Lower leg skin (tissue), 3 donors: Measurements from ENCODE around the gene RNPS1.

Experiments
- POLR2A ChIP-seq, 2 donors: fragments of 450-650 bp; IDR thresholded peaks; one replicate each; pipeline ENCODE4 v1.6.1; 2016 to 2017; ENCODE audit warnings: antibody characterized with exemption in 2 of 2, mild to moderate bottlenecking in 1 of 2, moderate library complexity in 1 of 2
- TF ChIP-seq, protein P1 (sequence below), 3 donors: fragments of 450-650 bp; IDR thresholded peaks; one replicate each; pipeline ENCODE4 v1.5.1; 2016; ENCODE audit warnings: antibody characterized with exemption in 3 of 3, mild to moderate bottlenecking in 3 of 3, moderate library complexity in 2 of 3

DNA sequence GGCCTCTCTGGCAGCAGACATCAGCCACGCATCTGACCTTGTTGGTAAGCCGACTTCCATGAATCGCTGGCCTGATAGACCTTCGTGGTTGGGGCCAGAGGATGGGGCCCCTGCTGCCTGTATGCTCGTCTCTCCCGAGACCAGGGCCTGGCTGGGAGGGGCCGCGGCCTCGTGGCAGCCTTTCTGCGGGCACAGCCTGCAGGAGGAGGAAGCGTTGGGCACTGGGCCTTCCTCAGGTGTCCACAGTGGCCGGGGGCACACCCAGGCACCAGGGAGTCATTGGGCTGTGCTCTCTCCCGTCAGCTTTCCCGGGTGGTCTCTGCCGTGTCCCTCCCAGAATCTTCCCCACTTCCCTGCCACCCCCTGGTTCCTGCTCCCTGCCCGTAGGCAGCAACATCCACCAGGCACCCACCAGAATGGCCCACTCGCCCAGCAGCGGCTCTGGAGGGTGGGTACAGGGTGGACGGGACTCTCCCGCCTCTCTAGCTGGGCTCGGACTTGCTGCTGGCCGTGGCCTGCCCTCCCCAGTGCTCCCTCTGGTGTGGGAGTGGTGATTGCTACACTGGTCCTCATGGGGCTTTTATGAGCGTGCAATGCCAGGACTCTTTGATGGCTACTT, 38.2 kb downstream of the RNPS1 start:
- TF ChIP-seq, protein P1, sequence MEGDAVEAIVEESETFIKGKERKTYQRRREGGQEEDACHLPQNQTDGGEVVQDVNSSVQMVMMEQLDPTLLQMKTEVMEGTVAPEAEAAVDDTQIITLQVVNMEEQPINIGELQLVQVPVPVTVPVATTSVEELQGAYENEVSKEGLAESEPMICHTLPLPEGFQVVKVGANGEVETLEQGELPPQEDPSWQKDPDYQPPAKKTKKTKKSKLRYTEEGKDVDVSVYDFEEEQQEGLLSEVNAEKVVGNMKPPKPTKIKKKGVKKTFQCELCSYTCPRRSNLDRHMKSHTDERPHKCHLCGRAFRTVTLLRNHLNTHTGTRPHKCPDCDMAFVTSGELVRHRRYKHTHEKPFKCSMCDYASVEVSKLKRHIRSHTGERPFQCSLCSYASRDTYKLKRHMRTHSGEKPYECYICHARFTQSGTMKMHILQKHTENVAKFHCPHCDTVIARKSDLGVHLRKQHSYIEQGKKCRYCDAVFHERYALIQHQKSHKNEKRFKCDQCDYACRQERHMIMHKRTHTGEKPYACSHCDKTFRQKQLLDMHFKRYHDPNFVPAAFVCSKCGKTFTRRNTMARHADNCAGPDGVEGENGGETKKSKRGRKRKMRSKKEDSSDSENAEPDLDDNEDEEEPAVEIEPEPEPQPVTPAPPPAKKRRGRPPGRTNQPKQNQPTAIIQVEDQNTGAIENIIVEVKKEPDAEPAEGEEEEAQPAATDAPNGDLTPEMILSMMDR (IDR thresholded peaks at IDR 0.05): no peak
- no peak for TF ChIP-seq POLR2A (IDR thresholded peaks at IDR 0.05)
